ENCODE data around the gene ZNF564.

The ZNF564 gene

DNA sequence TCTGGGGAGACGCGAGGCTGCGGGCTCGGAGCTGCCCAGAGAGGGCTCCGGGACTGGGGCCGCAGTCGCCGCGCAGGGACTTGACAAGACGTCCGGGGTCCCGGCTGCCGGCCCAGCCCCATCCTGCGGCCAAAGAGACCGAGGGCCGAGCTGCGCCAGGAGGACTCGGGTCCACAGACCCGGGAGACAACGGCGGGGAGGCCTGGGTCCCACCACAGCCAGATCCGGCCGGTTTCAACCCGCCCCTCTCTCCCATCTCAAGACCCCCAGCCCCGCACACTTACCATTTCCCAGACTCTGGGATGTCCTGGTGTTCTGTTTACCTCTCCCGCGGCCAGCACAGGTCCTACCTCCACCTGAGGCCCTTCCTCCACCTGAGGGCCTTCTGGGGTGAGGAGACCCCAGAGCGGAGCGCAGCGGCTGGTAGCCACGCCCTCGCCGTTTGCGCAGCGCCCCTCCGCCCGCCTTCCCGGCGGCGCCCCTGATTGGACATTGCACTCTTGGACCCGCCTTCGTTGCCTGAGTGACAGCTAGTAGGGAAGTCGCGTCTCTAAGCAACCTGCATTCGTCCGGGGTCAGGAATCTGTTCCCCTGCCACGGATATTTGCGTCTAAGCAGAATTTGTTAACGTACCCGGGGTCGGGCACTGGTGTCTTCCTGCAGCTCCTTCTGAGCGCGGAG lies 66.8 kb downstream of the ZNF564 start, which contains the start of gene ZNF709:
Gene ZNF709 (minus strand): TSS at position 446 of the 681 bp plus-strand sequence. CDS start 159 bp downstream, at position 287.
- TF ChIP-seq, protein P1, sequence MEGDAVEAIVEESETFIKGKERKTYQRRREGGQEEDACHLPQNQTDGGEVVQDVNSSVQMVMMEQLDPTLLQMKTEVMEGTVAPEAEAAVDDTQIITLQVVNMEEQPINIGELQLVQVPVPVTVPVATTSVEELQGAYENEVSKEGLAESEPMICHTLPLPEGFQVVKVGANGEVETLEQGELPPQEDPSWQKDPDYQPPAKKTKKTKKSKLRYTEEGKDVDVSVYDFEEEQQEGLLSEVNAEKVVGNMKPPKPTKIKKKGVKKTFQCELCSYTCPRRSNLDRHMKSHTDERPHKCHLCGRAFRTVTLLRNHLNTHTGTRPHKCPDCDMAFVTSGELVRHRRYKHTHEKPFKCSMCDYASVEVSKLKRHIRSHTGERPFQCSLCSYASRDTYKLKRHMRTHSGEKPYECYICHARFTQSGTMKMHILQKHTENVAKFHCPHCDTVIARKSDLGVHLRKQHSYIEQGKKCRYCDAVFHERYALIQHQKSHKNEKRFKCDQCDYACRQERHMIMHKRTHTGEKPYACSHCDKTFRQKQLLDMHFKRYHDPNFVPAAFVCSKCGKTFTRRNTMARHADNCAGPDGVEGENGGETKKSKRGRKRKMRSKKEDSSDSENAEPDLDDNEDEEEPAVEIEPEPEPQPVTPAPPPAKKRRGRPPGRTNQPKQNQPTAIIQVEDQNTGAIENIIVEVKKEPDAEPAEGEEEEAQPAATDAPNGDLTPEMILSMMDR (IDR thresholded peaks at IDR 0.05; ENCODE audit: insufficient read depth, low read length, poor library complexity, severe bottlenecking) = no peak
- DNase-seq (ENCODE audit: extremely low read depth, insufficient read length) = peak; percentile 93
- peak within 1 kb of the TSS; percentile 92 for H3K4me3 ChIP-seq (replicated peaks; ENCODE audit: low read depth, low read length)
- no peaks in the 10 kb centered on the region for H3K27me3 ChIP-seq (replicated peaks; ENCODE audit: control insufficient read depth, insufficient read depth, low read length)
- H3K36me3 ChIP-seq (ENCODE audit: control insufficient read depth, insufficient read depth, low read length) = no peaks in the 10 kb centered on the region

DNA sequence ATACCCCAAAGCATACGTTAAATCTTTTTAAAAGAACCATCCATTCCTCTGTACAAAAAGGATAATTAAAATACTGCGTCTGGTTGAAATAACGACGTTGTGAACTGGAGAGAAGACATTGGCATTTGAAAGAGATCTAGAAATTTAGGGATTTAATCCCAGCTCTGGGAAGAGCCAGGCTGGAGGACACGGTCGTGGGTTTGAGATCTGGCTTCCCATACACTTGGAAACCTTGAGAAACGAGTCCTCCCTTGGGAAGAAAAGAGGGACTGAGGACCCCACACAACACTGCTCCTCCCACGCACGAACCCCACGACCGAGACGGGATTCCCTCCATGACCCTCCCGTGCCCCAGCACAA lies 67.3 kb downstream of the ZNF564 start:
- H3K27me3 ChIP-seq (replicated peaks; ENCODE audit: control insufficient read depth, insufficient read depth, low read length) = no peaks in the 10 kb centered on the region
- TF ChIP-seq, protein P1 (IDR thresholded peaks at IDR 0.05; ENCODE audit: insufficient read depth, low read length, poor library complexity, severe bottlenecking) = no peak
- peak overlapping the region; percentile 92 for H3K4me3 ChIP-seq (replicated peaks; ENCODE audit: low read depth, low read length)
- no peak for DNase-seq (ENCODE audit: extremely low read depth, insufficient read length)
- no peaks in the 10 kb centered on the region for H3K36me3 ChIP-seq (ENCODE audit: control insufficient read depth, insufficient read depth, low read length)

DNA sequence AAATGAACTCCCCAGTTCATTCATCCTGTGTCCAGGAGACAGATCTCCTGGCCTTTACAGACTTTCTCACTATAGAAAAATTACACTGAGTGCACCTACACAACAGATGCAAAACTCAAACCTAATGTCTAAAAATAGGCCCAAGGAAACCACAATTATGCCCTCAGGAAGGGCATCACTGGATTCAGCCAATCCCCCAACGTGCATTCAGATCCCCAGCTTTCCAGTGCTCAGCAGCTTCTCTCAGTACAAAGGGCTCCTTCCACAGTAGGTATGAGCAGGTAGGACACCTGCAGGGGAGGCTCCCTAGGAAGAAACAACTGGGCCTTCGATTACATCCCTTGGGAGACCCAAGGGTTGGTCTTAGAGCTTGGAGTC lies 68.8 kb downstream of the ZNF564 start:
- TF ChIP-seq, protein P1 (IDR thresholded peaks at IDR 0.05; ENCODE audit: insufficient read depth, low read length, poor library complexity, severe bottlenecking) = no peak
- no peaks in the 10 kb centered on the region for H3K27me3 ChIP-seq (replicated peaks; ENCODE audit: control insufficient read depth, insufficient read depth, low read length)
- no peak overlapping the region for H3K4me3 ChIP-seq (replicated peaks; ENCODE audit: low read depth, low read length)
- no peak for DNase-seq (ENCODE audit: extremely low read depth, insufficient read length)
- no peaks in the 10 kb centered on the region for H3K36me3 ChIP-seq (ENCODE audit: control insufficient read depth, insufficient read depth, low read length)

DNA sequence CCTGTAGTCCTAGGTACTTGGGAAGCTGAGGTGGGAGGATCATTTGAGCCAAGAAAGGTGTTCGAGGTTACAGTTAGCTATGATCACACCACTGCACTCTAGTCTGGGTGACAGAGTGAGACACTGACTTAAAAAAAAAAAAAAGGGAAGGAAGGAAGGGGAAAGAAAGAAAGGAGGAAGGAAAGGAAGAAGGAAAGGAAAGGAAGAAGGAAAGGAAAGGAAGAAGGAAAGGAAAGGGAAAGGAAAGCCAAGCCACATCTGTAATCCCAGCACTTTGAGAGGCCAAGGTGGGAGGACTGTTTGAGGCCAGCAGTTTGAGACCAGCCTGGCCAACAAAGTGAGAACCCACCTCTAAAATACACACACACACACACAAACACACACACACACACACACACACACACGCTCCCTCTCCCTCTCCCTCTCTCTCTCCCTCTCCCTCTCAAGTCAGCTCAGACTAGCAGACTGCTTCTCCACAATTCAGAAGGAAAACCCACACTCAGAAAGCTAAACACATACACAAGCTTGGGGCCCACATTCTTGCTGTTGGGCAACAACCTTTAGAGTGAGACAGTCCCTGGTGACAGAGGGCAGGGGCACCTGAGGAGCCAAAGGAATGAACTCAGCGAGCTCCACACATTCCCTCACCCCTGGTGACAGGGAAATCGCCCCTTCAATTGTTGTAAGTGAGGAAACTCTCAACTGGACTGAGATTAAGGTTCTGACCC lies 69.3 kb downstream of the ZNF564 start:
- H3K27me3 ChIP-seq (replicated peaks; ENCODE audit: control insufficient read depth, insufficient read depth, low read length) = no peaks in the 10 kb centered on the region
- H3K36me3 ChIP-seq (ENCODE audit: control insufficient read depth, insufficient read depth, low read length) = no peaks in the 10 kb centered on the region
- DNase-seq (ENCODE audit: extremely low read depth, insufficient read length) = no peak
- no peak overlapping the region for H3K4me3 ChIP-seq (replicated peaks; ENCODE audit: low read depth, low read length)
- TF ChIP-seq, protein P1 (IDR thresholded peaks at IDR 0.05; ENCODE audit: insufficient read depth, low read length, poor library complexity, severe bottlenecking) = no peak

DNA sequence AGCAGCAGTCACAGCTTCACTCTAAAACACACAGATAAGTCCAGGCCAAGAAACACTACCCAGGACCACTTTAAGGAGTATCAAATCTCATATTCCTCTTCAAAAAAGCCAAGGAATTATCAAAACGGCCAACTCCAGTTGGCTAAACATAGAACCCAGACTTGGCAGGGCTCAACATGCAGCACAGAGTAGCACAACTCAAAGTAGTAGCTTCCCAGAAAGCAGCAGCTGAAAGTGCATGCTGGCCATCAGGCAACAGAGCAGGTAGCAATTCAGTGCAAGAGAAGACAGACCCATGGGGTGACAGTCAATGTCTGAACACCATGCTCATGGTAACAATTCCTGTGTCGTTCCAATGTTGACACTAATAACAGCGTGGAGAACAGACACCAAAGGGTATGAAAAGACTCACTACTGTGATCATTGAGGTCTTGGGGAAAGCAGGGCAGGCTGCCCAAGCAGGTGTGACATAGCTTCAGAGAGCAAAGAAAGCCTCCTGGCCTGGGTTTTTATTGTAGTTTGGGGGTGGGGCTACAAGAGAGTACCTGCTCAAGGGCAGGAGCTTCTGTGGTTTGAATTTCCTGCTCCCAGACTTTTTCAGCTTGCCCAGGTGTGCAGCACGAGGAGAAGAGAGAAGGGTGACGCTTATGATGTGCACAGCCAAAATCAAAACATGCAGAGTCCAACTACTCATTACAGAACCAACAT lies 72.9 kb downstream of the ZNF564 start:
- no peaks in the 10 kb centered on the region for H3K36me3 ChIP-seq (ENCODE audit: control insufficient read depth, insufficient read depth, low read length)
- H3K4me3 ChIP-seq (replicated peaks; ENCODE audit: low read depth, low read length) = no peak overlapping the region
- TF ChIP-seq, protein P1 (IDR thresholded peaks at IDR 0.05; ENCODE audit: insufficient read depth, low read length, poor library complexity, severe bottlenecking) = no peak

More for the DNA sequence above, 72.9 kb downstream of the ZNF564 start:
- no peak for DNase-seq (ENCODE audit: extremely low read depth, insufficient read length)
- H3K27me3 ChIP-seq (replicated peaks; ENCODE audit: control insufficient read depth, insufficient read depth, low read length) = no peaks in the 10 kb centered on the region
